Panc1 (cell line): ENCODE data around the gene ANP32E.

Source experiments
- CTCF ChIP-seq: fragments of 450-650 bp; IDR thresholded peaks from 2 replicates; pipeline ENCODE4 v1.5.1; 2017; ENCODE audit warnings: mild to moderate bottlenecking
- POLR2AphosphoS5 ChIP-seq: IDR thresholded peaks from 2 replicates; pipeline ENCODE4 v1.6.1; 2012; ENCODE audit warnings: mild to moderate bottlenecking, low read depth, low read length, moderate library complexity
- SIN3A ChIP-seq: IDR thresholded peaks from 2 replicates; pipeline ENCODE4 v1.6.1; 2012; ENCODE audit warnings: low read depth, mild to moderate bottlenecking, low read length, moderate library complexity, borderline replicate concordance; ENCODE audit not compliant: insufficient read depth

DNA sequence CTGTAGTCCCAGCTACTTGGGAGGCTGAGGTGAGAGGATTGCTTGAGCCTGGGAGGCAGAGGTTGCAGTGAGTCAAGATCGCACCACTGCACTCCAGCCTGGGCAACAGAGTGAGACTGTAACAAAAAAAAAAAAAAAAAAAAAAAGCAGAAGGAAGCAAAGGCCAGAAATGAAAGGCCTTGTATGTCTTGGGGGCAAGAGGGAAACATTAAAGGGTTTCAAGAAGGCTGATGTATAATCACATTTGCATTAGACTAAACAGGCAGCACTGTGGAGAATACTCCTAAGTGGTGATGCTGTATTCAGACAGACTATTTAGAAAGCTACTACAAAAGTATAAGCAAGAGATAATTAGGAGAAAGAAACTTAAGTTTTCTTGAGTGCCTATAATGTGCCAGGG, 10.4 kb downstream of the ANP32E start:
- TF ChIP-seq CTCF (no peak), SIN3A (no peak), POLR2AphosphoS5 (no peak)
